HUES64 (cell line): Measurements from ENCODE around the gene STYK1.
"Not testable (repeated sequence)": the region's sequence is repeated elsewhere in the genome, so short reads cannot be mapped to it uniquely, and the experiment has no call there.

Experiments
- H3K27ac ChIP-seq: 2 replicates; pipeline ENCODE4 v1.7.0; 2013; ENCODE audit warnings: low read depth, low read length, inconsistent platforms
- H3K27me3 ChIP-seq: 2 replicates; pipeline ENCODE4 v1.6.1; 2013; ENCODE audit warnings: mild to moderate bottlenecking, low read length; ENCODE audit not compliant: insufficient read depth
- H3K36me3 ChIP-seq: 2 replicates; pipeline ENCODE4 v1.6.1; 2013; ENCODE audit warnings: mild to moderate bottlenecking, low read length; ENCODE audit not compliant: insufficient read depth
- H3K4me1 ChIP-seq: 2 replicates; pipeline ENCODE4 v1.6.1; 2013; ENCODE audit warnings: mild to moderate bottlenecking, low read length, moderate library complexity; ENCODE audit not compliant: insufficient read depth
- H3K4me3 ChIP-seq: 2 replicates; pipeline ENCODE4 v1.5.1; 2013; ENCODE audit warnings: mild to moderate bottlenecking, low read length, moderate library complexity
- H3K9ac ChIP-seq: 2 replicates; pipeline ENCODE4 v1.6.1; 2013; ENCODE audit warnings: mild to moderate bottlenecking, low read depth, low read length
- H3K9me3 ChIP-seq: 2 replicates; pipeline ENCODE4 v1.6.1; 2013; ENCODE audit warnings: low read depth, low read length; ENCODE audit not compliant: insufficient read depth
- WGBS: fragments of 150-250, 120-280 bp; methylation state at CpG from one replicate; pipeline ENCODE4 v1.1.7; 2013; ENCODE audit warnings: missing lambda C conversion rate; 5-methylcytosine and 5-hydroxymethylcytosine counted together

STYK1 gene

DNA sequence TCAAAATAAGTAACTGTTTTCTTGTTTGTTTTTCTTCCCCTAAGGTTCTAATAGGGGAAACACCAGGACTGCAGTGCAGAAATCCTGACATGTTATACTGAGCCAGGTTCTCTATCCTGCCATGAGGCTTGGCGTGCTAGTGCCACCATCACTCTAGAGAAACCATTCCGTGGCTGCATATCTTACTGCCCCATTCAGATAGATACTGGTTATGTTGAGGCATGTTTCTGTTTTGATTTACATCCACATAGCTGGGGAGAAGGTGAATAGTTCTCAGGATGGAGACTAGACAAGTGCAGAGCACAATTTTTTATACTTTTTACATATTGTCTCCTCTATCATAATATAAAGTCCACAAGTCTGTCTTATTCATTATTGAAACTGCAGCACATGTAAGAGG is 72.0 kb downstream of the STYK1 start:
- Histone ChIP-seq H3K27ac (no peak overlapping the region), H3K9me3 (no peaks in the 10 kb centered on the region), H3K4me3 (no peak overlapping the region), H3K36me3 (peaks cover 63% of the 10 kb centered on the region), H3K4me1 (no peaks in the 10 kb centered on the region), H3K9ac (no peak overlapping the region), H3K27me3 (no peaks in the 10 kb centered on the region)
- 89% methylated on average over 1 of the region's 2 CpGs for WGBS

DNA sequence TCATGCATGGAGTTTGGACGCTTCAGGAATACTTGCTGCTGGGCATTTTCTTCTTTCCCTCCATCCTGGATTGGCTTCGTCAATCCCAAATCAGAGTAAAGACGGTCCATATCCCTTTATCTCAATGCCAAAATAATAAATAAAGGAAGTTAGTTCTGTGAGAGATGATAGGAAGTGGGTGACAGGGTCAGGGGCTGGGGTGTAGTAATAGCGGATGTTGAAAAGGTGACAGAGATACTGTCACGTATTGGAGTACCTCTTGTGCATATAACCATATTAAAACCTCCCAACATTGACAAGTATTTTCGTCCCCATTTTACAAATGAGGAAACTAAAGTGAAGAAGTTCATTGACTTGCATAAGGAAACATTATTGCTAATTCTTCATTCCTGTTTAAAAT is 72.9 kb downstream of the STYK1 start:
- Histone ChIP-seq H3K27ac (no peak overlapping the region), H3K9ac (no peak overlapping the region), H3K4me3 (no peak overlapping the region), H3K4me1 (no peaks in the 10 kb centered on the region), H3K36me3 (peaks cover 60% of the 10 kb centered on the region), H3K27me3 (no peaks in the 10 kb centered on the region), H3K9me3 (no peaks in the 10 kb centered on the region)
- 92% methylated on average over 4 of the region's 6 CpGs for WGBS

DNA sequence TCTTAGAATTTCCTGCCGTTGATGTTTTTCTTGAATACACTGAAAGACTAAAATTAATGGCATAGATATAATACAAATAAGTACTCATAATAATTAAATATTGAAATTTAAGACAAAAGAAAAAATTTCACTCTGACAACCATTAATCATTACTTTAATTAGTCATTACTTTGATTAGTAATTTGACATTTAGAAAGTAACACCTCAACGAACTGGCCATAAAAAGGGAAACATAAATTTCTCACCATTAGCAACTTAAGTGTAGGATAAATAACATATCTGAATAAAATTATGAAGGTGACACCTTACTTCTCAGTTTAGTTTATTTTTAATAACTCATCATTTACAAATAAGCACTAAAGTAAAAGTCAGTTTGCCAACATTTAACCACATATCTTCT is 78.0 kb downstream of the STYK1 start:
- no CpG with 5 or more reads among the region's 2 CpGs for WGBS
- no peaks in the 10 kb centered on the region for H3K9me3 ChIP-seq
- H3K4me3 ChIP-seq = no peak overlapping the region
- H3K4me1 ChIP-seq = no peaks in the 10 kb centered on the region
- H3K9ac ChIP-seq = no peak overlapping the region
- H3K27ac ChIP-seq = no peak overlapping the region
- peaks cover 61% of the 10 kb centered on the region for H3K36me3 ChIP-seq
- no peaks in the 10 kb centered on the region for H3K27me3 ChIP-seq

DNA sequence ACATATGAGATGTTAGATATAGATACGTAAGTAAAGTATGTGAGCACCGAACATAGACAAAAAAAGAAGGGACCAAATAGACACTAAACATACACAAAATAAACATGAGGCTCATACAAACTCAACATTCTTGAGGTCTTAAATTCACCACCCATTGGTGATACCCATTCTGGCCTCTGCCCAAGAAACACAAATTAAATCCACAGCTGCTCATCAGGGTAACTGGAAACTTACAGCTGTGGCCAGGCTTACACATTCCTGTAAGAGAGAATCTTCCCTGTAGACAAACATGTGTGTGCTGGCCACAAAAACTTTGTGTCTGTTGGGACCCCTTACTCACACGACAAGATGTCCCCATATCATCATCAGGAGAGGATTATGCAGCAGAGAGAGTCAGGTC is 82.9 kb downstream of the STYK1 start:
- WGBS = 95% methylated on average over 3 of the region's 3 CpGs

DNA sequence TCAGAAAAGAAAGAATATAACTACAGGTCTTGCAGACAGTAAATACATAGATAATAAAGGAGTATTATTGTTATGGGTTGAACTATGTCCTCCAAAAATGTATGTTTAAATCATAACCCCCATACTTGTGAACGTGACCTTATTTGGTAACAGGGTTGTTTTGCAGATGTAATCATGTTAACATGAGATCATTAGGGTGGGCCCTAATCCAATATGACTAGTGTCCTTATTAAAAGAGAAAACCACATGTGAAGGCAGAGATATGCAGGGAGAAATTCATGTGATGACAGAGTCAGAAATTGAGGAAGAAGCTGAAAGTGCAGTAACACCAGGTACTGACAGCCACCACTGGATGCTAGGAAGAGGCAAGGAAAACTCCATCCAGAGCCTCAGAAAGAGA is 89.4 kb downstream of the STYK1 start:
- Histone ChIP-seq H3K36me3 (peaks cover 40% of the 10 kb centered on the region), H3K4me3 (no peak overlapping the region), H3K9ac (no peak overlapping the region), H3K4me1 (no peaks in the 10 kb centered on the region), H3K9me3 (0 out of 2 replicates have a peak, but pooled peaks cover 8% of the 10 kb centered on the region), H3K27me3 (no peaks in the 10 kb centered on the region), H3K27ac (no peak overlapping the region)
- 100% methylated on average over 1 of the region's 1 CpG for WGBS

More for the DNA sequence above, 82.9 kb downstream of the STYK1 start:
- no peaks in the 10 kb centered on the region for H3K27me3 ChIP-seq
- H3K9ac ChIP-seq = no peak overlapping the region
- H3K4me3 ChIP-seq = no peak overlapping the region
- H3K27ac ChIP-seq = no peak overlapping the region
- H3K36me3 ChIP-seq = peaks cover 59% of the 10 kb centered on the region
- no peaks in the 10 kb centered on the region for H3K4me1 ChIP-seq
- no peaks in the 10 kb centered on the region for H3K9me3 ChIP-seq

DNA sequence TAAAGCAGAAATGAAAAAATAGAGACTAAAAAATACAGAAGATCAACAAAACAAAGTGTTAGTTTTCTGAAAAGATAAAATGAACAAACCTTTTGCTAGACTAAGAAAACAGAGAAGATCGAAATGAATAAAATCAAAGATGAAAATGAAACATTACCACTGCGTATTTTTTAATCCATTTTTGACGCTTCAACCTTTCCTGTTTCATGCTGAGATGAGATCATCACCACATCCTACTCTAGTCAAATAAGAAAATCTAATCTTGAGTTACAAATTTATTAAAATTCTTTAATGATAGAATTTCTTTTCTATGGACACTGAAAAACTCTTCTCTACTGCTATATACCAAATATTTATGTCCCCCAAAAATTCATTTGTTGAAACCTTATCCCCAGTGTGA is 91.1 kb downstream of the STYK1 start:
- Histone ChIP-seq H3K4me1 (no peaks in the 10 kb centered on the region), H3K4me3 (no peak overlapping the region), H3K27ac (no peak overlapping the region), H3K9ac (no peak overlapping the region), H3K27me3 (no peaks in the 10 kb centered on the region), H3K36me3 (peaks cover 24% of the 10 kb centered on the region), H3K9me3 (0 out of 2 replicates have a peak, but pooled peaks cover 8% of the 10 kb centered on the region)
- 94% methylated on average over 3 of the region's 3 CpGs for WGBS

DNA sequence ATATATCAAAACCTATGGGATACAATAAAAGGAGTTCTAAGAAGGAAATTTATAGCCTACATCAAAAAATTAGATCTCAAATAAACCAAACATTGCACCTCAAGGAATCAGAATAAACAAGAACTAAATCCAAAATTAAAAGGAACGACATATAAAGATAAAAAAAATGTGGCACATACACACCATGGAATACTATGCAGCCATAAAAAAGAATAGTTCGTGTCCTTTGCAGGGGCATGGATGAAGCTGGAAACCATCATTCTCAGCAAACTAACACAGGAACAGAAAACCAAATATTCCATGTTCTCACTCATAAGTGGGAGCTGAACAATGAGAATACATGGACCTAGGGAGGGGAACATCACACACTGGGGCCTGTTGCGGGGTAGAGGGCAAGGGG is 91.7 kb downstream of the STYK1 start:
- H3K9ac ChIP-seq, H3K9me3 ChIP-seq, H3K4me1 ChIP-seq, H3K27me3 ChIP-seq, H3K27ac ChIP-seq, H3K4me3 ChIP-seq: not testable (repeated sequence)
- H3K36me3 ChIP-seq = peaks cover 20% of the 10 kb centered on the region
- WGBS = 94% methylated on average over 3 of the region's 3 CpGs

DNA sequence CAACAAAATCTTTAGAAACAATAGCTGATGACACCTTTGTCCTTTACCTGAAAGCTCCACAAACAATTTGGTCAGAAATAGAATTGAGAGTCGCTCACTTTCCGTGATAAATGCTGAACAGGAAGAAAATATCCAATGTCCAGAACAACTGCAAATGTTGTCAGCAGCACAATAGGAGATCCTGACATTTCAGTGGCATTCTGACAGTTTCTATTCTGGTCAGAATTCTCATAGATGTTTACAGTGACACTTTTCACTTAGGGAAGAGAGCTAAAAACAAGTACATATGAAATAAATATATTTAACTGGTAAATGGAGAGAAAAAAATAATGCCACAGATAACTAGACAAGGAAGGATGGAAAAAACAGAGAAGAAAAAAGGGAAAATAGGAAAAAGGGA is 99.5 kb downstream of the STYK1 start:
- Histone ChIP-seq H3K9me3 (no peaks in the 10 kb centered on the region), H3K27me3 (no peaks in the 10 kb centered on the region), H3K27ac (no peak overlapping the region), H3K9ac (no peak overlapping the region), H3K4me3 (no peak overlapping the region), H3K36me3 (no peaks in the 10 kb centered on the region), H3K4me1 (peaks cover 20% of the 10 kb centered on the region)
- WGBS = 96% methylated on average over 2 of the region's 2 CpGs

DNA sequence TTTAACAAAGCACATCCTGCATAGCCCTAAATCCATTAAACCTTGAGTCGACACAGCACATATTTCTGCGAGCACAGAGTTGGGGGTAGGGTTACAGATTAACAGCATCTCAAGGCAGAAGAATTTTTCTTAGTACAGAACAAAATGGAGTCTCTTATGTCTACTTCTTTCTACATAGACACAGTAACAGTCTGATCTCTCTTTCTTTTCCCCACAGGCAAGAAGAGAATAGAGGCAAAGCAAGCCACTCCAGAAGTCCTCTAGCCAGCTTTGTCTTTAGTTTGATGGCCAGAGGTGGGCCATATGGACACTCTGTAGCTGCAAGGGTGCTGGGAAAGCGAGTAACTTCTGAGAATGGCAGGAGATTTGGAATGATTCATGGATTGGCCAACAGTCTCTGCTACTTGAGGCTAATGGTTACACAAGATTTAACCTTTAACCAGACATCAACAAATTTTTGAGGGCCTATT is 101.8 kb downstream of the STYK1 start:
- H3K9me3 ChIP-seq, H3K27ac ChIP-seq, H3K27me3 ChIP-seq, H3K4me3 ChIP-seq, H3K9ac ChIP-seq, H3K36me3 ChIP-seq: not testable (repeated sequence)
- 81% methylated on average over 1 of the region's 3 CpGs for WGBS
- peaks cover 20% of the 10 kb centered on the region for H3K4me1 ChIP-seq

DNA sequence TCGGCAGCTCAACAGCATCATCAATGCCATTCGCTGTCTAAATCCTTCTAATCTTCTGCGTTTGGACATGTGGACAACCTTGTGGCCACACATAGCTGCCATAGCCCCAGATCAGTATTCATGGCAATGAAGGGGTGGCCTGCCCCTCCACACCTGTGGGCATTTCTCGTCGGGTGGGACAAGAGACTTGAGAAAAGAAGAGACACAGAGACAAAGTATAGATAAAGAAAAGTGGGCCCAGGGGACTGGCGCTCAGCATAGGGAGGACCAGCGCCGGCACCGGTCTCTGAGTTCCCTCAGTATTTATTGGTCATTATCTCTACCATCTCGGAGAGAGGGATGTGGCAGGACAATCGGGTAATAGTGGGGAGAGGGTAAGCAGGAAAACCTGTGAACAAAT is 102.7 kb downstream of the STYK1 start:
- Histone ChIP-seq H3K9ac (no peak overlapping the region), H3K27me3 (no peaks in the 10 kb centered on the region), H3K4me3 (no peak overlapping the region), H3K9me3 (no peaks in the 10 kb centered on the region), H3K27ac (no peak overlapping the region), H3K4me1 (peaks cover 15% of the 10 kb centered on the region), H3K36me3 (no peaks in the 10 kb centered on the region)
- WGBS = 91% methylated on average over 10 of the region's 11 CpGs
